ENCODE measurements around the gene DESI1.
A peak's percentile ranks its signal among the peaks of the same experiment; 100 is the strongest.

- TF ChIP-seq POLR2AphosphoS5 (IDR thresholded peaks at IDR 0.05): peak; percentile 10
- no peak for TF ChIP-seq CTCF (IDR thresholded peaks at IDR 0.05; ENCODE audit: poor library complexity, severe bottlenecking)
- TF ChIP-seq EZH2 (IDR thresholded peaks at IDR 0.05; ENCODE audit: borderline replicate concordance, insufficient read depth, low read length, poor library complexity, severe bottlenecking): no peak
- no peak for TF ChIP-seq RAD21 (conservative IDR thresholded peaks at IDR 0.05)
- TF ChIP-seq EP300 (conservative IDR thresholded peaks at IDR 0.05; ENCODE audit: poor library complexity, severe bottlenecking): no peak
Observed at GRCh38 chr22:41664951-41665350, 44.1 kb upstream of the DESI1 start.

Data from neural cell (in vitro differentiated cells).